ENCODE data around the gene CCDC78.

DNA sequence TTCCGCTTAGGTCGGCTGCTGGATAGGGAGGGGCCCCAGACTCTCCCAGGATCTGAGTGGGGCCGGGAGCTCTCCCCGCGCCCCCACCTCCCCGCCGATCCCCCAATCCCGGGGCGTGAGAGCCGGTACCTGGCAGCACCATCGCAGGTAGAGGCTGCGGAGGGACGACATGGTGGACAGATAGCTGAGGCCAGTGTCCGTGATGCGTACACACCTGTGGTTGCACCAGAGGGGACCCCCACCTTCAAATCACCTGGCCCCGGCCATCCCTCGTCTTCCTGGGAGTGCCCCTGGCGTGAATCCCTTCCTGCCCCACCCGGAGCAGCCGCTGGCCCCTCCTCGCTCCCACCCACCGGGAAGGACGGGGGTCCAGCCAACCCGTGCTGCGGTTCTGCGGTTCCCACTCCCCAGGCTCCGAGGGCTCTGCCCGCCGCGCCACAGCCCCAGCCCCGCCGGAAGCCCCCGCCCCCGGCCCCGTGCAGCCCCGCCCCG, 31.3 kb downstream of the CCDC78 start:
- TF ChIP-seq, protein P1, sequence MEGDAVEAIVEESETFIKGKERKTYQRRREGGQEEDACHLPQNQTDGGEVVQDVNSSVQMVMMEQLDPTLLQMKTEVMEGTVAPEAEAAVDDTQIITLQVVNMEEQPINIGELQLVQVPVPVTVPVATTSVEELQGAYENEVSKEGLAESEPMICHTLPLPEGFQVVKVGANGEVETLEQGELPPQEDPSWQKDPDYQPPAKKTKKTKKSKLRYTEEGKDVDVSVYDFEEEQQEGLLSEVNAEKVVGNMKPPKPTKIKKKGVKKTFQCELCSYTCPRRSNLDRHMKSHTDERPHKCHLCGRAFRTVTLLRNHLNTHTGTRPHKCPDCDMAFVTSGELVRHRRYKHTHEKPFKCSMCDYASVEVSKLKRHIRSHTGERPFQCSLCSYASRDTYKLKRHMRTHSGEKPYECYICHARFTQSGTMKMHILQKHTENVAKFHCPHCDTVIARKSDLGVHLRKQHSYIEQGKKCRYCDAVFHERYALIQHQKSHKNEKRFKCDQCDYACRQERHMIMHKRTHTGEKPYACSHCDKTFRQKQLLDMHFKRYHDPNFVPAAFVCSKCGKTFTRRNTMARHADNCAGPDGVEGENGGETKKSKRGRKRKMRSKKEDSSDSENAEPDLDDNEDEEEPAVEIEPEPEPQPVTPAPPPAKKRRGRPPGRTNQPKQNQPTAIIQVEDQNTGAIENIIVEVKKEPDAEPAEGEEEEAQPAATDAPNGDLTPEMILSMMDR (IDR thresholded peaks at IDR 0.05), result no peak
- no peak for TF ChIP-seq FOXP1 (CRISPR knock-in tag; IDR thresholded peaks at IDR 0.05; ENCODE audit: borderline replicate concordance)
- TF ChIP-seq, protein P2, sequence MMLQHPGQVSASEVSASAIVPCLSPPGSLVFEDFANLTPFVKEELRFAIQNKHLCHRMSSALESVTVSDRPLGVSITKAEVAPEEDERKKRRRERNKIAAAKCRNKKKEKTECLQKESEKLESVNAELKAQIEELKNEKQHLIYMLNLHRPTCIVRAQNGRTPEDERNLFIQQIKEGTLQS (CRISPR knock-in tag; conservative IDR thresholded peaks at IDR 0.05), result no peak
- TF ChIP-seq, protein P3, sequence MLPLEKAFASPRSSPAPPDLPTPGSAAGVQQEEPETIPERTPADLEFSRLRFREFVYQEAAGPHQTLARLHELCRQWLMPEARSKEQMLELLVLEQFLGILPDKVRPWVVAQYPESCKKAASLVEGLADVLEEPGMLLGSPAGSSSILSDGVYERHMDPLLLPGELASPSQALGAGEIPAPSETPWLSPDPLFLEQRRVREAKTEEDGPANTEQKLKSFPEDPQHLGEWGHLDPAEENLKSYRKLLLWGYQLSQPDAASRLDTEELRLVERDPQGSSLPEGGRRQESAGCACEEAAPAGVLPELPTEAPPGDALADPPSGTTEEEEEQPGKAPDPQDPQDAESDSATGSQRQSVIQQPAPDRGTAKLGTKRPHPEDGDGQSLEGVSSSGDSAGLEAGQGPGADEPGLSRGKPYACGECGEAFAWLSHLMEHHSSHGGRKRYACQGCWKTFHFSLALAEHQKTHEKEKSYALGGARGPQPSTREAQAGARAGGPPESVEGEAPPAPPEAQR (CRISPR knock-in tag; IDR thresholded peaks at IDR 0.05), result no peak
- TF ChIP-seq CREB1 (CRISPR knock-in tag; IDR thresholded peaks at IDR 0.05), result no peak
- TF ChIP-seq, protein P4, sequence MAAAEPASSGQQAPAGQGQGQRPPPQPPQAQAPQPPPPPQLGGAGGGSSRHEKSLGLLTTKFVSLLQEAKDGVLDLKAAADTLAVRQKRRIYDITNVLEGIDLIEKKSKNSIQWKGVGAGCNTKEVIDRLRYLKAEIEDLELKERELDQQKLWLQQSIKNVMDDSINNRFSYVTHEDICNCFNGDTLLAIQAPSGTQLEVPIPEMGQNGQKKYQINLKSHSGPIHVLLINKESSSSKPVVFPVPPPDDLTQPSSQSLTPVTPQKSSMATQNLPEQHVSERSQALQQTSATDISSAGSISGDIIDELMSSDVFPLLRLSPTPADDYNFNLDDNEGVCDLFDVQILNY (CRISPR knock-in tag; IDR thresholded peaks at IDR 0.05), result no peak
- TF ChIP-seq, protein P5, sequence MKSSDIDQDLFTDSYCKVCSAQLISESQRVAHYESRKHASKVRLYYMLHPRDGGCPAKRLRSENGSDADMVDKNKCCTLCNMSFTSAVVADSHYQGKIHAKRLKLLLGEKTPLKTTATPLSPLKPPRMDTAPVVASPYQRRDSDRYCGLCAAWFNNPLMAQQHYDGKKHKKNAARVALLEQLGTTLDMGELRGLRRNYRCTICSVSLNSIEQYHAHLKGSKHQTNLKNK (CRISPR knock-in tag; IDR thresholded peaks at IDR 0.05), result no peak
- no peak for TF ChIP-seq TEAD4 (CRISPR knock-in tag; IDR thresholded peaks at IDR 0.05)
- TF ChIP-seq RELA (CRISPR knock-in tag; IDR thresholded peaks at IDR 0.05; ENCODE audit: borderline replicate concordance), result no peak
- no peak for TF ChIP-seq ATF1 (CRISPR knock-in tag; IDR thresholded peaks at IDR 0.05)
- TF ChIP-seq, protein P6, sequence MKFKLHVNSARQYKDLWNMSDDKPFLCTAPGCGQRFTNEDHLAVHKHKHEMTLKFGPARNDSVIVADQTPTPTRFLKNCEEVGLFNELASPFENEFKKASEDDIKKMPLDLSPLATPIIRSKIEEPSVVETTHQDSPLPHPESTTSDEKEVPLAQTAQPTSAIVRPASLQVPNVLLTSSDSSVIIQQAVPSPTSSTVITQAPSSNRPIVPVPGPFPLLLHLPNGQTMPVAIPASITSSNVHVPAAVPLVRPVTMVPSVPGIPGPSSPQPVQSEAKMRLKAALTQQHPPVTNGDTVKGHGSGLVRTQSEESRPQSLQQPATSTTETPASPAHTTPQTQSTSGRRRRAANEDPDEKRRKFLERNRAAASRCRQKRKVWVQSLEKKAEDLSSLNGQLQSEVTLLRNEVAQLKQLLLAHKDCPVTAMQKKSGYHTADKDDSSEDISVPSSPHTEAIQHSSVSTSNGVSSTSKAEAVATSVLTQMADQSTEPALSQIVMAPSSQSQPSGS (CRISPR knock-in tag; IDR thresholded peaks at IDR 0.05; ENCODE audit: borderline replicate concordance, low read depth), result no peak
- TF ChIP-seq, protein P7, sequence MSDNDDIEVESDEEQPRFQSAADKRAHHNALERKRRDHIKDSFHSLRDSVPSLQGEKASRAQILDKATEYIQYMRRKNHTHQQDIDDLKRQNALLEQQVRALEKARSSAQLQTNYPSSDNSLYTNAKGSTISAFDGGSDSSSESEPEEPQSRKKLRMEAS (CRISPR knock-in tag; IDR thresholded peaks at IDR 0.05), result no peak
- TF ChIP-seq NR3C1 (CRISPR knock-in tag; conservative IDR thresholded peaks at IDR 0.05; ENCODE audit: low read depth), result no peak
- TF ChIP-seq, protein P8, sequence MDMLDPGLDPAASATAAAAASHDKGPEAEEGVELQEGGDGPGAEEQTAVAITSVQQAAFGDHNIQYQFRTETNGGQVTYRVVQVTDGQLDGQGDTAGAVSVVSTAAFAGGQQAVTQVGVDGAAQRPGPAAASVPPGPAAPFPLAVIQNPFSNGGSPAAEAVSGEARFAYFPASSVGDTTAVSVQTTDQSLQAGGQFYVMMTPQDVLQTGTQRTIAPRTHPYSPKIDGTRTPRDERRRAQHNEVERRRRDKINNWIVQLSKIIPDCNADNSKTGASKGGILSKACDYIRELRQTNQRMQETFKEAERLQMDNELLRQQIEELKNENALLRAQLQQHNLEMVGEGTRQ (CRISPR knock-in tag; IDR thresholded peaks at IDR 0.05), result no peak

Measured in WTC11 (cell line).